HG02759 (cell line): ENCODE data around the gene EVPLL.
"Not testable (repeated sequence)": the region's sequence is repeated elsewhere in the genome, so short reads cannot be mapped to it uniquely, and the experiment has no call there.

Experiments
- ATAC-seq: cut with Tn5 transposase; IDR thresholded peaks from one replicate; pipeline ENCODE4 v1.9.1; 2021; ENCODE audit warnings: mild to moderate bottlenecking, moderate library complexity; ENCODE audit not compliant: unreplicated experiment

The EVPLL gene

DNA sequence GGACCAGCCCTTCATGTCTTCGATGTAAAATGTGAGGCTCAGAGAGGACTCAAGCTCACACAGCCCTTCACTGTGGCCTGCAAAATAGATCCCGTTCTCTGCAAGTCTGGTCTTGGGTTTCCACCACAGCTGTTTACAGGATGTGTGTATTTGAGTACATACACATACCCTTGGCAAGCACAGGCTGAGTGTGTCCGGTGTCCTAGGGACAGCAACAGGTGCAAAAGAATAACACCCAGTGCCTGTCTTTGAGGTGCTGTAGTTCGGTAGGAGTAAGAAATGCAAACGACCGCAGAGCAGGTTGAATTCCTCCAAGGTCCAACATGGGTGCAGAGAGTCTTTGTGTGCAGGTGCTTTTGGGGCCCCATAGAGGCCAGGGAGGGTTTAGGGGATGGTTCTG lies 44.9 kb downstream of the EVPLL start:
- ATAC-seq, result not testable (repeated sequence)

GRCh38 chr17:18423015-18423414 lies 45.4 kb downstream of the EVPLL start:
- not testable (repeated sequence) for ATAC-seq

DNA sequence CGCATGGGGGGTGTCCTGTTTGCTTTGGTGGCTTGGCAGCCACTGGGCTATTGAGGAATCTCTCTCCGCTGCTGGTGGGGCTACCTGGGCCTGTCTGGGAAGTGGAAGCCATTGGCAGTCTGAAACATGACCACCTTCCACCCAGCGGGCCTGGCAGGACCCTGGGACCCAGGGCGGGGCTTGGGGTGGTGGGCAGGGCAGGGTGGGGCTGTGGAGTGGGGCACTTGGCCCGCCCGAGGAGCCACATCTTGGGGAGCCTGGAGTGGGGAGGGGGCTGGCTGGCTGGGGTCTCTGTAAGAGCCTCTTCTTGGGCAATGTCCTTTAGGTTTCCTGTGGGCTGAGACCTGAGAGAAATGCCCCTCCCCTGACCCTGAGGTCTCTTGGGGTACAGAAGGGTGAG lies 48.0 kb downstream of the EVPLL start:
- not testable (repeated sequence) for ATAC-seq

GRCh38 chr17:18426639-18427038 lies 49.1 kb downstream of the EVPLL start:
- not testable (repeated sequence) for ATAC-seq

DNA sequence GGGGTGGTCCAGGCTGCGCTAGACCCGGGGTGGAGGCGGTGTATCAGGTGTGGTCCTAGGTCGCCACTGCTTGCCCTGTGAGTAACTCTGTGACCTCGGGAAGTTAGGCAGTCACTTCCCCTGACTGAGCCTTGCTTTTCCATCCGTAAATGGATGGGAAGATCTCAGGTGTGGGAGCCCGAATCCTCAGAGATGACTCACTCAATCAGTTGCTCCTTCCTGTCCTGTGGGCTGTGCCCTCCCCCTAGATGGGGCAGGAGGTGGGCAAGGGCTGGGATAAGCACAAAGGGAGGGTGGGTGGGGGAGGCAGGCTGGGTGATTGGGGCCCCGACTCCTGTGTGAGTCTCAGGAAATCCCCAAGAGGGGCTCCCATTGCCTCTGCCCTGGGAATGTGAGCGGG lies 54.6 kb downstream of the EVPLL start:
- ATAC-seq, result not testable (repeated sequence)
